ENCODE data around the gene CACHD1.

DNA sequence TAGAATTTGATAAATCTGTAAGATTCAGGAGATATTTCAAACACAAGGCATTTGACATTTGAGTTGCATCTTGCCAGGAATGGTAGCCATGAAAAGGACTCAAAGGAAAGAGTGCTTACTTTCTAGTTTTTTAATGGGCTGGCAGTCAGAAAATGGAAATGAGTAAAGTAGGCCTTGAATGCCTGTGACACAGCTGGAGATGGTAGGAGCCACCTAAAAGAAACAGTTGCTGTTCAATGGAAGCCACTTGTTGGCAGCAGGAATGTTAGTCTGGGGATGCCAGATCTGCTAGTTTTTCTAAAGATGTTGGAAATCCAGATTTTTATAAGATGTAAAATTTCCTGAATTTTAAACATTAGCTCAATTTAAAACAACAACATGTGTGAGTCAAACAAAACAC lies 43.6 kb downstream of the CACHD1 start:
- no peak for TF ChIP-seq HOXB13 (CRISPR knock-in tag; IDR thresholded peaks at IDR 0.05; ENCODE audit: low read depth)
- no peak for TF ChIP-seq POLR2A (IDR thresholded peaks at IDR 0.05; ENCODE audit: low read length)
- TF ChIP-seq, protein P1, sequence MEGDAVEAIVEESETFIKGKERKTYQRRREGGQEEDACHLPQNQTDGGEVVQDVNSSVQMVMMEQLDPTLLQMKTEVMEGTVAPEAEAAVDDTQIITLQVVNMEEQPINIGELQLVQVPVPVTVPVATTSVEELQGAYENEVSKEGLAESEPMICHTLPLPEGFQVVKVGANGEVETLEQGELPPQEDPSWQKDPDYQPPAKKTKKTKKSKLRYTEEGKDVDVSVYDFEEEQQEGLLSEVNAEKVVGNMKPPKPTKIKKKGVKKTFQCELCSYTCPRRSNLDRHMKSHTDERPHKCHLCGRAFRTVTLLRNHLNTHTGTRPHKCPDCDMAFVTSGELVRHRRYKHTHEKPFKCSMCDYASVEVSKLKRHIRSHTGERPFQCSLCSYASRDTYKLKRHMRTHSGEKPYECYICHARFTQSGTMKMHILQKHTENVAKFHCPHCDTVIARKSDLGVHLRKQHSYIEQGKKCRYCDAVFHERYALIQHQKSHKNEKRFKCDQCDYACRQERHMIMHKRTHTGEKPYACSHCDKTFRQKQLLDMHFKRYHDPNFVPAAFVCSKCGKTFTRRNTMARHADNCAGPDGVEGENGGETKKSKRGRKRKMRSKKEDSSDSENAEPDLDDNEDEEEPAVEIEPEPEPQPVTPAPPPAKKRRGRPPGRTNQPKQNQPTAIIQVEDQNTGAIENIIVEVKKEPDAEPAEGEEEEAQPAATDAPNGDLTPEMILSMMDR (IDR thresholded peaks at IDR 0.05): no peak
